Measurements from ENCODE around the gene PLEKHA3. TPM values are rescaled to one million over a fixed set of nuclear protein-coding genes. Genes with fewer than 3 reads are reported as not detected.

PLEKHA3 gene
- 10 to 100 TPM; 28.9 to 29.4 TPM for total RNA-seq

DNA sequence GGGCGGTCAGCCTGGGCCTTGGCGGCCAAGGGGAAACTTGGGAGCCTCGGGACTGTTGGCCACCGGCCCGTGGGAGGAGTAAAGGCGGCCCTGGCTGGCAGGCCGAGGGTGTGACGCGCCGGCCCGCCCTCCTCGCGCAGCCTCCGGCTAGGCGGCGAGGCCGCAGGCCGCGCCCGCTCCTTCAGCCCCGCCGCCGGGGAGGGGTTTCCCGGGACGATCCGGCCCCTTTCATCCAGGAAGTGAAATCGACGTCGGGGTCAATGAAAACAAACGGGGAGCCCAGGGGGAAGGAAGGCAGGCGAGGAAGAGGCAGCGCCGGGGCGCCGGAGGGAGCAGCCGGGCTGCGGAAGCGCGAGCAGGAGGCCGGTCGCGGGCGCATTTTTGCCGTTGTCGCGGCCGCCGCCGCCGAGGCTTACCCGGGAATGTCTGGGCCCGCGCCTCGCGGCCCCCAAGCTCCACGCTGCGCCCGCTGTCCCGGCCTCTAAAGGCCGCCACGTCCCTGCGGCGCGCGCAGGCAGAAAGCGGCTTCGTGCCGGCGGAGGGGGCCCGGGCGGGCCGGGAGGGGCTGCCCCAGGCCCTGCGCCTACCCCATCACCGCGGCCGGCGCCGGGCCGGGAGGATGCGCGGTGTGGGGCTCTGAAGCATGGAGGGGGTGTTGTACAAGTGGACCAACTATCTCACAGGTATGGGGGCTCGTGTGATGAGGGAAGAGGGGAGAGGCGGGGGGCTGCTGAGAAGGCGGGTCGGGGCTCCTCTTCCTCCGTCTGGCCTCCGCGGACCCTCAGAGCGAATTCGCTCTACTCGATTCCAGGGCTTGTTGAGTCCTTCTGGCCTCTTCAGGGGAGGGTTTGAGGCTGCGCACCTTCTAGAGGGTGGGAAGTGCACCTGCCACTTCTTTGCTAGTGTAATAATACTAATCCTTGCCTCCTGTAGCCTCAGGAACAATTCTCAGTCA lies at the start of gene PLEKHA3:
PLEKHA3 (plus strand) TSS at position 231 of the 955 bp plus-strand sequence; CDS start at position 644, 413 bp downstream.
- H3K9me3 Mint-ChIP-seq, result no peaks in the 10 kb centered on the region
- ATAC-seq (ENCODE audit: low read depth) (peak; percentile 72), DNase-seq (peak; percentile 84)
- peaks cover 4% of the 10 kb centered on the region for H3K36me3 Mint-ChIP-seq
- peak within 1 kb of the TSS; percentile 94 for H3K4me3 Mint-ChIP-seq
- H3K27ac Mint-ChIP-seq, result peak within 1 kb of the TSS; percentile 99
- POLR2A ChIA-PET, result interaction anchor here (0.7 to 2.7 kb wide), 4 partner anchors 22 to 66 kb away, joined by 3 to 16 read pairs (median 5); partner anchors contain the start of genes PJVK and PRKRA
- no peaks in the 10 kb centered on the region for H3K27me3 Mint-ChIP-seq
- peaks cover 34% of the 10 kb centered on the region for H3K4me1 Mint-ChIP-seq

DNA sequence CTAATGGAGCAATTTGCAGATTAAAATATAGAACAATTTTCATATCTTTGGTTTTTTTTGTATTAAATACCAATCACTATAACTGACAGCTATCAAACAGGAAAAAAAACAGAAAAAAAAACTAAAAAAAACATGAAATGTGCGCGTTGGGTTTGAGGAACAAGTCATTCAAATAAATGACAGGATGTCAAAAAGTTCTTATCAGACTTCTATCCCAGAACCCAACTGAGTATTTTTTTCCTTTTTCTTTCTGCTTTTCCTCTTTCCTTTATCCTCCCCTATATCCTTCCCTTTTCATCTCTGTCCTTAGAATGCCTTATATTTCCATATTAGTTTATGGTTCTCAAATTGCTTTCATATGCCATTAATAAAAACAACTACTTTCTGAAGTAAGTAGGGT lies 43.6 kb upstream of the PLEKHA3 start:
- no peak overlapping the region for H3K27ac Mint-ChIP-seq
- H3K4me3 Mint-ChIP-seq, result no peak overlapping the region
- H3K4me1 Mint-ChIP-seq, result peaks cover 2% of the 10 kb centered on the region
- DNase-seq (no peak), ATAC-seq (ENCODE audit: low read depth) (no peak)
- POLR2A ChIA-PET, result no interaction called here
- H3K27me3 Mint-ChIP-seq, result no peaks in the 10 kb centered on the region
- no peaks in the 10 kb centered on the region for H3K9me3 Mint-ChIP-seq
- H3K36me3 Mint-ChIP-seq, result peaks cover 20% of the 10 kb centered on the region

DNA sequence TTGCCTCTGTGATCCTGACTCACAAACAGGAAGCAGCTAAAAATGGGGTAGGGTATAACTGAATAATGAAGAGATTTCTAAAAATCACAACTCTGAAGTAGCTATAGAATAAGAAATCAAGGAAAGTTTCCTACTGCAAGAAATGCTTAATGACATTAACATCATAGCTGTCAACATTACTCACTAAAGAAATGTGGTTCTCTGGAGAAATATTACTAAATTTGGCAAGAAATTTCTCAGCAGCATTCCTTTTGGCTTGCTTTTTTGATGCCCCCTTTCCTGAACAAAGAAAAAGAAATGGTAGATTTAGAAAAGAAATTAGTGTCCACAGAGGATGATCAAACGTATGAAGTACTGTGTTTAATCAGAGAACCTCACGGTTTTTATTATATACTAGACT lies 38.8 kb upstream of the PLEKHA3 start:
- ATAC-seq (ENCODE audit: low read depth) (no peak), DNase-seq (no peak)
- Mint-ChIP-seq H3K27ac (no peak overlapping the region), H3K36me3 (peaks cover 18% of the 10 kb centered on the region), H3K4me1 (peaks cover 8% of the 10 kb centered on the region), H3K4me3 (no peak overlapping the region), H3K9me3 (no peaks in the 10 kb centered on the region), H3K27me3 (no peaks in the 10 kb centered on the region)
- POLR2A ChIA-PET, result interaction anchor here (0.9 kb wide), 1 partner anchor 9 kb away, joined by 3 read pairs; no protein-coding TSS in a partner anchor

DNA sequence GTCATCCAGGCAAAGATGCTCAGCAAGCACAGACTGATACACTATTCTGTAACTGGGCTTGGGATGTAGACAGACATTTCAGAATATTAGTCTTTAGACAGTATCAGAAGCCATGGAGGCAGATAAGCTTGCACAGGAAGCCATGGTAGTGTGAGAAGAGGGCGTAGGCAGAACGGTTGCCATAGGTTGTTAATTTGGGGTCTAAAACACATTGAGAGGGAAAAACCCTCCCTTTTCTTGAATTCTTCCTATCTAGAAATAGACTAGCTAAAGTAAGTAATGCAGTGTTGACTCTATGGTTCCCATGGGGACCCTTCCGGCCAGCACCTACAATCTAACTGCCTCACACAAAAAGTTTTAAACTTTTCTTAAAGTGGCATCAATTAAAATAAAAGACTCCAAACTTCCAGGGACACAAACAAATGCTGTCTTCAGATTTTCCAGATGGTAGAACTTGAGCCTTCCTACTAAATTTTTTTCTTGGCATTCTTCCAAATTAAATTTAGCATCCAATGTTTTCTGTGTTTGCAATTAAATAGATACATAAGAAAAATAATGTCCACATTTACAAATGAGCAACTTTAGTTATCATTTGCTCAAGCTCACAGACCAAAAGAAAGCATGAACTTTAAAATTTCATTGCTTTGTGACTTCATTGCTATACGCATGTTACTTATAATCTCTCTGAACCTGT lies 31.1 kb upstream of the PLEKHA3 start:
- POLR2A ChIA-PET, result interaction anchor here (0.6 to 3.7 kb wide), 3 partner anchors 7 to 35 kb away, joined by 3 to 37 read pairs (median 3); no protein-coding TSS in a partner anchor
- peak overlapping the region; percentile 88 for H3K4me3 Mint-ChIP-seq

DNA sequence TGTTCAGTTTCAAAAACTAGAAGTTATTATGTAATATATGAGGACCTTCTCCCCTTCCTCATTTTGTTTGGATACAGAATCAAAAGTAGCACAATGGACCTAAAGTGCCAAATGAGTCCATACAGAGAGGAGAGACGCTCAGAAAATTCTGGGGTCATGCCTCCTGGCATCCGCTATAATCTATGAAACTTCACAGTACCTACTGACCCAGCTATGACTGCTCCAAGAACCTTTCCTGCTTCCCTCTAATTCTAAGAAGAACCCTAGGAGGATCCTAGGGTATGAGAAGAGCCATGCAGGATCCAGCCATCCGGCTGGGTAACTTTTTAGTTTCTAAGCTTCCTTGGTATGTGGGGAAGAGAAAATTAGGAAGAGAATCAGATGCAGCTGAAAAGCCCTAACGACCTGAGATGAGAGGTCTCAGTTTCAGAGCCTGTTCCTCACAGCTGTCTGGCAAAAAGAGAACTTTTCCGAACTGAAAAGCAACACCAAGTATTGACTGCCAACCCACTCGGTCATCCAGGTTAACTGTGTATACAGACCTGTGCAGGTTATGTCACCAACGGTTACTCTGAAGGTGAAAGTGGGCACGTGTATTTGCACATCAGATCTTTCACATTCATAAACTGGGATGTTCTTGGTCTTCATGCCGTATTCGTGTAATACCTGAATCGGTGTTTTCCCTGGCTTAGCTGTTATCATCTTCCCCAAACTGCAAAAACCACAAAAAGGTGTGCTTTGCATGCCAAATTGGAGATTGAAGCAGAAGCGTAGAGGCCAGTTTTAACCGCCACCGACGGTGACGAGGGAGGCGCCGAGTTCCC lies 30.3 kb upstream of the PLEKHA3 start:
- ATAC-seq (ENCODE audit: low read depth) (no peak), DNase-seq (no peak)
- H3K36me3 Mint-ChIP-seq, result peaks cover 10% of the 10 kb centered on the region
- peak overlapping the region; percentile 92 for H3K27ac Mint-ChIP-seq
- peaks cover 28% of the 10 kb centered on the region for H3K4me1 Mint-ChIP-seq
- no peaks in the 10 kb centered on the region for H3K27me3 Mint-ChIP-seq
- POLR2A ChIA-PET, result interaction anchor here (0.6 to 3.7 kb wide), 8 partner anchors 8 to 73 kb away, joined by 3 to 37 read pairs (median 6); no protein-coding TSS in a partner anchor
- no peaks in the 10 kb centered on the region for H3K9me3 Mint-ChIP-seq
- H3K4me3 Mint-ChIP-seq, result peak overlapping the region; percentile 88

More for the DNA sequence above, 31.1 kb upstream of the PLEKHA3 start:
- ATAC-seq (ENCODE audit: low read depth) (no peak), DNase-seq (no peak)
- Mint-ChIP-seq H3K9me3 (no peaks in the 10 kb centered on the region), H3K4me1 (peaks cover 29% of the 10 kb centered on the region), H3K36me3 (peaks cover 11% of the 10 kb centered on the region), H3K27ac (no peak overlapping the region), H3K27me3 (no peaks in the 10 kb centered on the region)

DNA sequence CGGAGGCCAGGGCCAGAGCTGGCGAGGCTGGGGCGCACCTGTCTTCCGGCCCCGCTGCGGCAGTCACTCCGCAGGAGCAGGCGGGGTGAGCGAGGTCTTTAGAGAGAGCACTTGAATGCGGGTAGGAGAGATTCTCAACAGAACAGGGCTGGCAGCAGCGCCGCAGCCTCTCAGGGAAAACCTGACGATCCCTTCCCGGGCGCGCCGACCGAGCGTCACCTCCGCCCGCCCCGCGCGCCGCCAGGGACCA lies 29.8 kb upstream of the PLEKHA3 start:
- H3K9me3 Mint-ChIP-seq, result no peaks in the 10 kb centered on the region
- POLR2A ChIA-PET, result interaction anchor here (0.6 to 3.7 kb wide), 12 partner anchors 9 to 539 kb away, joined by 3 to 37 read pairs (median 4); no protein-coding TSS in a partner anchor
- ATAC-seq (ENCODE audit: low read depth) (peak; percentile 55), DNase-seq (no peak)
- H3K27me3 Mint-ChIP-seq, result no peaks in the 10 kb centered on the region
- peak overlapping the region; percentile 88 for H3K4me3 Mint-ChIP-seq
- H3K27ac Mint-ChIP-seq, result peak overlapping the region; percentile 92
- peaks cover 25% of the 10 kb centered on the region for H3K4me1 Mint-ChIP-seq
- H3K36me3 Mint-ChIP-seq, result peaks cover 6% of the 10 kb centered on the region

DNA sequence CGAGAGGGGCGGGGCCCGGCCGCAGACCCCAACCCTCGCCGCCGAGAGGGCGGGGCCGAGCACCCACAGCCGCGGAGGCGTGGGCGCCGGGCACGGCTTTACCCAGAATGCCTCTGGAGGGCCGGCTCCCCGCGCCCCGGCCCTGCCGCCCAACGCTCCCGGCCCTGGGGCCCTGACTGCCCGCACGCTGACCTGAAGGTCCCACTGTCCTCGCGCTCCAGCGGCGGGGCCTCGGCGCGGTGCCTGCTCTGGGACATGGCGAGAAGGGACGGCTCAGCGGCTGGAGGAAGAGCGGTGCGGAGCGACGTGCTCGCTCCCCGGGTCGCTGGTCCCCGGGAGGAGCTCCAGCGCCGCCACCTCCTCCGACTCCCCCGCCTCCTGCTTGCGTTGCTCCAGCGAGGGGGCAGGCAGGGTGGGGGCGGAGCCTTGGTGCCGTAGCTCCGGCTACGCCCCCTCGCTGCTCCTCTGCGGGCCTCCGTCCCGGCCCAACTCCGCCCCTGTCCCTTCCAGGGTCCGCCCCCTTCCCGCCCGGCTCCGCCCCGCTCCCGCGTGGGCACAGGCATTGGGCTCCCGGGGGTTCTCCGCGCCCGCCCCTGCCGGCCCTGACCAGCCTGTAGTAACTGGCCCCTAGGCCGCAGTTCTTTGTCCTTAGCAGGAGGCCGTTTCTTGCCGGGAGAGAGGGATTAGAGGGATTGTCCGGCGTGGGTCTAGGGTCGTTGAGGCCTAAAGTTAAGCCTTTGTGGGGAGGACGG lies 29.3 kb upstream of the PLEKHA3 start, which contains the start of the genes PJVK and PRKRA:
PJVK (plus strand) TSS at position 605 of the 752 bp plus-strand sequence. CDS start 2,032 bp downstream, outside the sequence.
PRKRA (minus strand) TSS at position 402 of the 752 bp plus-strand sequence; CDS start at position 257, 145 bp downstream.
- POLR2A ChIA-PET, result interaction anchor here (0.6 to 3.7 kb wide), 13 partner anchors 9 to 538 kb away, joined by 3 to 37 read pairs (median 3); no protein-coding TSS in a partner anchor
- ATAC-seq (ENCODE audit: low read depth), result peak; percentile 91
- Mint-ChIP-seq H3K27ac (peak within 1 kb of the TSS; percentile 93), H3K36me3 (peaks cover 6% of the 10 kb centered on the region), H3K9me3 (no peaks in the 10 kb centered on the region), H3K4me3 (peak within 1 kb of the TSS; percentile 90), H3K27me3 (no peaks in the 10 kb centered on the region), H3K4me1 (peaks cover 25% of the 10 kb centered on the region)
- peak; percentile 98 for DNase-seq

DNA sequence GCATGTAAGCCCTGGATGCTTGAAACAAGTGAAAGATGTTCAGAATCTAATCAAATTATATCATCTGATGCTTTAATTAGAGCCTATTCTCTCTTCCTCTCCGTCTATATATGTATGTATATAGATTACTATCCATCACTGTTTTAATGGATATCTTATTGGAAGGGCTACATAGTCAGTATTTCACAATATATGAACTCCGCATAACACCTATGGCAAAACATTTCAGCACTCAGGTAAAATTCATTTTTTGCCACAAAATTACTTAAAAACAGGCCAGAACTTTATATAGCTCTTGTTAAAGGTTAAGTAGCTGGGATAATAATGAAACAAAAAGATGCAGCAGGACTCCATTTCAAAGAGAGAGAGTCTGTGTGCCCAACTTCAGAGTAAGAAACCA lies 27.9 kb upstream of the PLEKHA3 start:
- peak overlapping the region; percentile 90 for H3K4me3 Mint-ChIP-seq
- POLR2A ChIA-PET, result interaction anchor here (0.7 kb wide), 1 partner anchor 378 kb away, joined by 3 read pairs; no protein-coding TSS in a partner anchor

DNA sequence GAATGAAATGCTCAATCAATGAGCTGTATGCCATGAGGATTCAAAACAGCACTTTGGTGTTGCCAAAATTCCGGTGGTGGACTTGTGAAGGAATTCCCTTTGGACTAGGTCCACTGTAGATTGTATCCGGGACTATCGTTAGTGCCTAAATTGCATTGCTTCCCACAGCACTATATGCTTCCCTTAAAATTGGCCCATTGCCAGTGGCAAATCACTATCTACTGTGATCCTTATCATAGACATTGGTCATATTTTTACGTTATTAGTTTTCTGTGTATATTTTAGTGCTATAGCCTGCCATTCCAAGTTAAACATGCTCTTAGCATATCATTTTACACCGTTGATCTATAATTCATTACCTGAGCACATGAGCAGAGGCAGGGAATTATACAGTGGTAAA lies 27.4 kb upstream of the PLEKHA3 start:
- ATAC-seq (ENCODE audit: low read depth) (no peak), DNase-seq (no peak)
- Mint-ChIP-seq H3K4me3 (no peak overlapping the region), H3K36me3 (peaks cover 4% of the 10 kb centered on the region), H3K9me3 (no peaks in the 10 kb centered on the region), H3K27me3 (no peaks in the 10 kb centered on the region), H3K27ac (no peak overlapping the region), H3K4me1 (peaks cover 24% of the 10 kb centered on the region)
- POLR2A ChIA-PET, result no interaction called here

More for the DNA sequence above, 27.9 kb upstream of the PLEKHA3 start:
- ATAC-seq (ENCODE audit: low read depth) (no peak), DNase-seq (no peak)
- no peaks in the 10 kb centered on the region for H3K9me3 Mint-ChIP-seq
- H3K36me3 Mint-ChIP-seq, result peaks cover 5% of the 10 kb centered on the region
- no peaks in the 10 kb centered on the region for H3K27me3 Mint-ChIP-seq
- no peak overlapping the region for H3K27ac Mint-ChIP-seq
- peaks cover 25% of the 10 kb centered on the region for H3K4me1 Mint-ChIP-seq

DNA sequence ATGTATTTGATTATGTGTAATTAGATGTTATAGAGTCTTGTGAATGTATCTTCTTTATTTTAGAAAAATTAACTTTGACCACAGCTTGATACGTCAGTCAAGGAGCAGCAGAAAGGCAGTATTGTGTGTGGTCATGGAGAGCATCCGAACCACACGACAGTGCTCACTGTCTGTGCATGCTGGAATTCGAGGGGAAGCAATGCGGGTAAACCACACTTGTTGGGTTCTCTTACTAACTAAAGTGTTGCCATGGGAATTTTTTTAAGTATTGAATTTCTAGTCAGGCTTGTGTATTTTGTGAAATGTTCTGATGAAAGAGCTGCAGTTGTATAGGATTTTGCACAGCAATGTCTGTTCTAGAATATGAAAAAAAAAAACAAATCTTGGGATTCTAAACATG lies 24.3 kb upstream of the PLEKHA3 start:
- no peak for DNase-seq
- Mint-ChIP-seq H3K9me3 (no peaks in the 10 kb centered on the region), H3K36me3 (no peaks in the 10 kb centered on the region), H3K4me3 (no peak overlapping the region), H3K27ac (no peak overlapping the region), H3K27me3 (peaks cover 2% of the 10 kb centered on the region), H3K4me1 (peaks cover 5% of the 10 kb centered on the region)
- POLR2A ChIA-PET, result no interaction called here
- ATAC-seq (ENCODE audit: low read depth), result no peak

DNA sequence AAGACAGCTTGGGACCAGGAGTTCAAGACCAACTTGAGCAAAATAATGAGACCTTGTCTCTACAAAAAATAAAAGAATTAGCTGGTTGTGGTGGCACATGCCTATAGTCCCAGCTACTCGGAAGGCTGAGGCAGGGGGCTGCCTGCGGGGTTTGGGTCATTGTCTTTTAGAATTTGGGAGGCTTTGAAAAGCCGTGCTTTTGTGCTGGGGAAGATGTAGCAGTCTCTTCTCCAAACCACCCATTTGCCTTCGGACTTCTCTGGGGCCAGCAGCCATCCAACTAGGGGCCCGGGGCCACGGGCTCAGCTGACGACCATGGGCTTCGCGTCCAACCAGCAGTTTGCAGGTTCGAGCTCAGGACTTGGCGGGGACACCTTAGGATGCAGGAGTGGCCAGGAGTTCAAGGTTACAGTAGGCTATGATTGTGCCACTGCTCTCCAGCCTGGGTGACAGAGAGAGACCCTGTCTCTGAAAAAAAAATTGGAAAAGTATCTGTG lies 22.8 kb upstream of the PLEKHA3 start:
- Mint-ChIP-seq H3K4me1 (peaks cover under 1% of the 10 kb centered on the region), H3K27me3 (peaks cover 2% of the 10 kb centered on the region), H3K36me3 (no peaks in the 10 kb centered on the region), H3K27ac (no peak overlapping the region), H3K4me3 (no peak overlapping the region), H3K9me3 (no peaks in the 10 kb centered on the region)
- ATAC-seq (ENCODE audit: low read depth) (no peak), DNase-seq (no peak)
- POLR2A ChIA-PET, result no interaction called here

Data from activated naive CD8-positive, alpha-beta T cell treated with anti-CD3 and anti-CD28 coated beads, Interleukin-2, amount 10 ng/mL, durations not matched to agents 7 days and 5 days (primary cell).